Stimulated activated CD8-positive, alpha-beta memory T cell treated with anti-CD3 and anti-CD28 coated beads, Interleukin-7, amount 100 ng/mL, for 4 hours (primary cell): Measurements from ENCODE around the gene SUN1.
"Not testable (repeated sequence)": the region's sequence is repeated elsewhere in the genome, so short reads cannot be mapped to it uniquely, and the experiment has no call there.

Experiments used
- DNase-seq, 2 donors: peaks; one replicate each; pipeline ENCODE4 v3.0.0-alpha.2; 2020; ENCODE audit warnings: low read depth in 2 of 2

The SUN1 gene

DNA sequence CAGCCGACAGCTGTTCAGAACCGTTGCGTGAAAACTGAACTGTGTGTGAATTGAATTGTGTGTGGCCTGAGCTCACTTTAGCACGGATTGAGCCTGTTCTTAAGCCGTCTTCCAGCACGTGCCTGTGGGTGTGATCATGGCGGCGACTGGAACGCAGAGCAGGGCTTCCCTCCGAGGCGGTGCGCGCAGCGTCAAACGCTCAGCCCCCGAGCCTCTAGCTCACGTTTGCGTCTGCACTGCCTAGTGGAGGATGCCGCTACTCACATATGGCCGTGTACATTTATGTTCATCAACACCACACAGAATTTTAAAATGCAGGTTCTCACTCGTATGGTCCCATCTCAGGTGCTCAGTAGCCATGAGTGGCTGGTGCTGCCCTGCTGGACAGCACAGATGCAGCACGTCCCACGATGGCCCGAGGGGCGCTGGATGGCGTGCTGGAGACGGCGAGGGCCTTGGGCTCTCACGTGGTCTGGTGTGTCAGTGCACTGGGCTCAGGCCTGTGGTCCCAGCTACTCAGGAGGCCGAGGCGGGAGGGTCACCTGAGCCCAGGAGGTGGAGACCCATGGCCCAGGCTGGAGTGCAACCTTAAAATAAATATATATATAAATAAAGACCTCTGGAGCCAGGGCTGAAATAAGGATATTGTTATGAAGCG is 22.0 kb downstream of the SUN1 start:
- DNase-seq = no peak

DNA sequence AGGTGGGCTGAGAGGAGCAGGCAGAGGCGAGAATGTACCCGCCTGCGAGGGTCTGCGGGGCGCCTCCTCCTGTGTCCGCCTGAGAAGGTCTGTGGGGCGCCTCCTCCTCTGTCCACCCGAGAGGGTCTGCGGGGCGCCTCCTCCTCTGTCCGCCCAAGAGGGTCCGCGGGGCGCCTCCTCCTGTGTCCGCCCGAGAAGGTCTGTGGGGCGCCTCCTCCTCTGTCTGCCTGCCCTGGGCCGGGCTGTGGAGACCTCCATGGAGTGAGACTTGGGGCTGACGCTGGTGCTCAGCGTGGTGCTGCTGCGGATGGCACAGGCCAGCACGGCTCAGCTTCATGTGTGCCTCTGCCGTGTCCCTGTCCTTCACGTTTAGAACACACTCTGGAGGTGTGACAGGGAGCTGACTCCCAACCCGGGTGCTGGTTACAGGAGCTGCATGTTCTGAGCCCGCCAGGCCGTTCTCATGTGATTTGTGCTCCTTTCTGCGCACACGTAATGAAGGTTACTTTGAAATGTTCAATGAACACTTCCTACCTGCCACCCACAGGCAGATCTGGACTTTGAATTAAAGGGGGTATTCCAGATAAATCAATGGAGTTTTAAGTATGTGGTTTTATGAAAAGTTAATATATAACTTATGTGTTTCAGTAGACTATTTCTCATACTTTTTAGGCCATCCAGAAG is 23.6 kb downstream of the SUN1 start:
- DNase-seq = no peak

DNA sequence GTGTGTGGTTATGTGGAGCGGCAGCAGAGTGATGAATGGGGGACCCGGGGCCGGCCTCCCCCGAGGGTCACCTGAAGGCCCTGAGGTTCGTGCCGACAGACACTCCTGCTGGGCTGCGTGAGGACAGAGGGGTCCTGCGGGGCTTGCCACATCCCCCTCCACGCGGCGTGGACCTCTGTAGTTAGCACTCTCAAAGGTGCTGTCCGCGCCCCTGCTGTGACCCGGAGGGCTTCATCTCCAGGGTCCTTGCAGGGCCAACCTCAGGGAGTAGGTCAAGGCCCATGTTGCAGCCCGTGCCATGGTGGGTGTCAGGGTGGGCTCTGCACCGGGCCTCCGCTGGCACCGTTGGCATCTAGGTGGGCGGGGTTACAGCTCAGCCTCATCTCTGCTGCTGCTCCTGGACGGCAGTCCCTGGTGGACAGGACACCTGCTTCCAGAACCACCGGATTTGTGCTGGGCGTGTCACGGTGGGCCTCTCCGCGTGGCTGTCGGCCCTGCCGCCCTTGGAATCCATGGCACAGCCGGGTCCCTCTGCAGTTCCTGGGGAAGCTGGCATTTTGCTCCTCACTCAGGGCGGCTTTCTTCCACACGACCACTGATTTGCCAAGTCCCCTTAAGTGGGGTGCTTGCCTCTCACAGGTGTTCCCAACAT is 24.3 kb downstream of the SUN1 start:
- DNase-seq = no peak

DNA sequence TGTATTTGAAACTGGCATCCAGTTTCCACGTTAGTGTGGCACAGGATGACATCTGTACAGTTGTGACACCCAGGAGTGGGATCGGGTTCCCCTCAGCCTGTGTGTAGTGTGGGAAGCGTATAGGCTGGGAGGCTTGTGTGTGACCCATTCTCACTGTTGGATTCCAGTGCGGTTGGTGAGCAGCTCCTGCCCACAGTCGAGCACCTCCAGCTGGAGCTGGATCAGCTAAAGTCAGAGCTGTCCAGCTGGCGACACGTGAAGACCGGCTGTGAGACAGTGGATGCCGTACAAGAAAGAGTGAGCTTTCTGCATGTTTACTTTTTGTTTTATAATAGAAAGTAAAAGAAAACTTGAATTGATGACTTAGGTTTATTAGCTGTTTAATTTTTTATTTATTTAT is 25.4 kb downstream of the SUN1 start:
- DNase-seq = no peak

DNA sequence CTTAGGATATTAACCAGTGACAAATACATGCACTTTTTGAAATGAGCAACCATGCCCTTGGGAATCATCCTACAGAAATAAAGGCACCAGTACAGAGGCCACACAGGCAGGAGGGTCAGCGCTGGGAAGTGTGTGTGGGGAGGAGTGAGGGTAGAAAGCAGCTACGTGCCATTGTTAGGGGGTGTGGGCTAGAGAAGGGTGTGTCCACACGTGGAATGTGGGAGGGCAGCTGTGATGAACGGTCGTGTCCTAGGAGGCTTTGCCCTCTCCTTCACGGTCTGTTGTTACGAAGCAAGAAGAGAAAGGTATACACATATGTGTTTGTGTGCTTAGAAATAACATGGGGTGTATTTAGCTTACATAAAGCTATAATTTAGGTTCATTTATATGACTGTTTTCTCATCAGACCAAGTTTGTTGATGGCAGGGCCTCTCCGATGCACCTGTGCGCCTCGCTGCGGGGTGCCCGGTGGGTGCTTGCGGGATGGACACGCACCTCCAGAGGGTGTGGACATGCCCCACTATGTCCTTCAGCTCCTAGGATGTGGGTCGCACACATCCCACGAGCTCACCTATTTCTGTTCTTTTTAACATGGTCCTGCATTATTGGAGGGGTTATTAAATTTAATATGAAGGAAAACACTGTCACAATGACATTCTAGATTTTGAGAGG is 27.2 kb downstream of the SUN1 start:
- no peak for DNase-seq

DNA sequence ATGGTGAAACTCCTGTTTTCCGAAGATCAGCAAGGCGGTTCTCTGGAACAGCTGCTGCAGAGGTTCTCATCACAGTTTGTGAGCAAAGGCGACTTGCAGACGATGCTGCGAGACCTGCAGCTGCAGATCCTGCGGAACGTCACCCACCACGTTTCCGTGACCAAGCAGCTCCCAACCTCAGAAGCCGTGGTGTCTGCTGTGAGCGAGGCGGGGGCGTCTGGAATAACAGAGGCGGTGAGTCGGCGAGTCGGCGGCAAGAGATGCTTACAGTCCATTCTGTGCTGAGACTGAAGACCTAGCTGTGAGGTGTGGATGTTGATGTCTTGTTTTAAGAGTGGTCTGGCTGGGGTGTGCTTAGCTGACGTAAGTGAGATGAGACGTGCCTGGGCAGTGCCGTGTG is 27.9 kb downstream of the SUN1 start:
- DNase-seq = no peak

DNA sequence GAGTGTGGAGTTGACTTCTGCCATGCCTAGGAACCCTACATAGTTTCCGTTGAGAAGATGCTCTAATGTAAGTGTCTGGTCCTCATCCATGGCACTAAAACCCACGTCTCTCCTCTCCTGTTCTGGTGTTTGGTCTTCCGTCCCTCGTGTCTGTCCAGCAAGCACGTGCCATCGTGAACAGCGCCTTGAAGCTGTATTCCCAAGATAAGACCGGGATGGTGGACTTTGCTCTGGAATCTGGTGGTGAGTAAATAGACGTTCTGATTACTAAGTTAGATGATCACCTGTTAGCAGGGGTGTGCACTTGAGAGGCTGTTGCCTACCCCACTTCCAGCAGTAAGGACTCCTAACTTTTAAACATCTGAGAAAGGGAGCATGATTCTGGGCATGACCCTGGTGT is 28.9 kb downstream of the SUN1 start:
- DNase-seq = no peak

DNA sequence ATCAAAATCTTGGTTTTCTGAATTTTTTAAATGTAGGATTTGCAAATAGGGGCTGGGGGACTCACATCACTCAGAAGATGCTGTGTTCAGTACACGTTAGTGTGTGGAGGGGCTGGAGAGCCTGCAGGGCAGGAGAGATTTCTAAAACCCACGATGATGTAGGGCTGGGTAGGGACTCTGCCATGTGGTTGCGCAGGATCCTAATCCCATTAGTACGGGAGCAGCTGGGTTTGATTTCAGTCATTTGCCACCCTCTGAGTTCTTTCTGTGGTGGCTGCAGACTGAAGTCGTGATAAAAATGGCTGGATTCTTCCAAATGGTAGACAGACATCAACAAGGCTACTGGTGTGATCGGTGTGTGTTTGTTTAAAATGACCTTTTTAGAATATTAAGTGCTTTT is 29.9 kb downstream of the SUN1 start:
- no peak for DNase-seq

DNA sequence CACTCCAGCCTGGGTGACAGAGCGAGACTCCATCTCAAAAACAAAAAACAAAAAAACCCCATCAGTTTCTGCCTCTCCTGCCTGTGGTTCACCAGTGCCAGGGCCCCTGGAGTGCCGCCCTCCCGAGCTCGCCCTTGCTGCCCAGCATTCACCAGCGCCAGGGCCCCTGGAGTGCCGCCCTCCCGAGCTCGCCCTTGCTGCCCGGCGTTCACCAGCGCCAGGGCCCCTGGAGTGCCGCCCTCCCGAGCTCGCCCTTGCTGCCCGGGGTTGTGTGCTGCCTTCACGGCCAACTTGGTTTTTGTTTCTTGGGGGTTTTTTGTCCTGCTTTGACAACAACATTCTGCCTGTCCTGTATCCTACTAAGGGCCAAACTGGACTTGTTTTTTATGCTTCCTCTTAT is 30.8 kb downstream of the SUN1 start:
- DNase-seq = no peak

DNA sequence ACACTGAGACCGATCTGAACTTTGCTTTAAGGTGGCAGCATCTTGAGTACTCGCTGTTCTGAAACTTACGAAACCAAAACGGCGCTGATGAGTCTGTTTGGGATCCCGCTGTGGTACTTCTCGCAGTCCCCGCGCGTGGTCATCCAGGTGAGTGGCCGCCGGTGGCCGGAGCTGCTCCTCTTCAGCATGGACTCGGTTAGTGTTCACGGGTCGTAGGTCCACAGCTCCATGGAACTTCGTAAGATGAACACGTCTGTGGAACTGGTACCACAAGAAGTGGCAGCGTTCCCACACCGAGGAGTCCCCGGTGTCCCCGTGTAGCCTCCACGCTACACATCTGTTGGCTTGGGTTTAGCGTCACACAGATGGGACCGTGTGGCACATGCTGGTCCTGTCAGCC is 33.6 kb downstream of the SUN1 start:
- no peak for DNase-seq

DNA sequence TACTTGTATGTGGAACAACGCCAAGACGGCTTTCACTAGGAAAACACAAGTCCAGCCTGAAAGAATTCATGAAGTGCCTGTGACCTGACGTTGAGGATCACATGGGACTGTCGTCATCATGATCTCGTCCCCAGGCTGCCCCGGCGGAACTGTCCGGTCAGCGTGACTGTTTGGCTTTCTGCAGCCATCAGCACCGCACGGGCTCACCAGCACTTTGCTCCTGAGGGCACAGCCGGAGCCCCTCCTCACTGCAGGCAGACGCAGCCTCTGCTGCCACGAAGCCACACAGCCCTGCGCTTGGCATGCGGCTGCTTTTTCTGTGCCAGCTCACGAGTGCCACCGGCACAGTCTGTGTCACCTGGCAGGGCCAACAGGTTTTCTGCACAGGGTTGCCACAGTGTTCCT is 34.7 kb downstream of the SUN1 start:
- DNase-seq = no peak

DNA sequence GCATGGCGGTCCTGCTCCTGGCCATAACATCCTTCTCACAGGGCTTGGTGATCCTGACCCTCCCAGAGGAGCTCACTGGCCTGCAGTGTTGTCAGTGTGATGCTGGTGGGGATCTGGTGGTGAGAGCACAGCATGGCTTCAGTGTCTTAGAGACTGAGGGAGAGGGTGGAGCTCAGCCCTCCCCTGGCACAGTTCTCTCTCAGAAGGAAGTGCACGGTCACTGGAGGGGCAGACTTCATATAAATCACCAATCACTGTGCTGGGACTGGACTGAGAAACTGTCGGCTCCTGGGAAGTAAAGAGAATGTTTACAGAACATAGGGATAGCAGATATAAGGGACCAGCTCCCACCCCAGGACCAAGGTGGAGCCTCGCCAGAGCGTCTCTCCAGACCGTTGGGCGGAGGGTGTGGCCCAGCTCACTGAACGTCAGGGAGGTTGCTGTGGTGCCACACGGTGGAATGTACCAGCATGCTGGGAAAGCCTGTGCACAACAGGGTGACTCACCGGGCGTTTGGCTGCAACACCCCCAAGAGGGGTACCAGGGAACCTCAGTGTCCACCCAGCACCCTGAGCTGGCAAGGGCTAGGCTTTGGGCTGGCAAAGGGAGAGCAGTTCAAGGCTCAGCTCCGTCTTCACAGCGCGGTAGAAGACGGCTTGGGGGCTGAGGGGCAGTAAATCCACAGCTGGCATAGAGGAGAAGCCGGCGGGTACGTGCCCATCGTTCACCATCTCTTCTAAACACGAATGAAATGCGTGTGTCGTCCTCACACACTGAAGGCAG is 35.3 kb downstream of the SUN1 start:
- DNase-seq = no peak

DNA sequence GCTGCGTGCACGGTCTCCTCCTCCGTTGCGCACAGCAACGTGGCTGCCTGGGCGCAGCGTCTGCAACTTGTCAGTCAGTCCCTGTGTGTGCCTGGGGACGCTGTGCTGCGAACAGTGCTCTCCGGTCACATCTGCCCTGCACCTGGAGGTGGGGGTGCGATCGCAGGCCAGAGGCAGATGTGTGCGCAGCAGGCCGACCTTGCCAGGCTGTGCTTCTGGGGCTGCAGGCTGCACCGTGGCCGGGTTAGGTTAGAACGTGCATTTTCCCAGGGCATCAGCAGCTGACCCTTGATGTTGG is 35.9 kb downstream of the SUN1 start:
- no peak for DNase-seq

DNA sequence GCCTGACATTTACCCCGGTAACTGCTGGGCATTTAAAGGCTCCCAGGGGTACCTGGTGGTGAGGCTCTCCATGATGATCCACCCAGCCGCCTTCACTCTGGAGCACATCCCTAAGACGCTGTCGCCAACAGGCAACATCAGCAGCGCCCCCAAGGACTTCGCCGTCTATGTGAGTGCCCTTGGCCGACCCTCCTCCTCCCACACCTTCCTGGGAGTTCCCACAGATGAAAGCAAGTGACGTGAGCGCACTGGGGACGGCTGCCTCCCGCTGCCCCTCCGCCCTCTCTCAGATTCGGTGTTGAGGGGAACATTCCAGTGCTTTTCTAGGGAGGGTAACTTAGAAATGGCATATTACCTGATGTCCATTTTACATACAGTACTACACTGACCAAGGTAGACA is 37.1 kb downstream of the SUN1 start:
- no peak for DNase-seq

DNA sequence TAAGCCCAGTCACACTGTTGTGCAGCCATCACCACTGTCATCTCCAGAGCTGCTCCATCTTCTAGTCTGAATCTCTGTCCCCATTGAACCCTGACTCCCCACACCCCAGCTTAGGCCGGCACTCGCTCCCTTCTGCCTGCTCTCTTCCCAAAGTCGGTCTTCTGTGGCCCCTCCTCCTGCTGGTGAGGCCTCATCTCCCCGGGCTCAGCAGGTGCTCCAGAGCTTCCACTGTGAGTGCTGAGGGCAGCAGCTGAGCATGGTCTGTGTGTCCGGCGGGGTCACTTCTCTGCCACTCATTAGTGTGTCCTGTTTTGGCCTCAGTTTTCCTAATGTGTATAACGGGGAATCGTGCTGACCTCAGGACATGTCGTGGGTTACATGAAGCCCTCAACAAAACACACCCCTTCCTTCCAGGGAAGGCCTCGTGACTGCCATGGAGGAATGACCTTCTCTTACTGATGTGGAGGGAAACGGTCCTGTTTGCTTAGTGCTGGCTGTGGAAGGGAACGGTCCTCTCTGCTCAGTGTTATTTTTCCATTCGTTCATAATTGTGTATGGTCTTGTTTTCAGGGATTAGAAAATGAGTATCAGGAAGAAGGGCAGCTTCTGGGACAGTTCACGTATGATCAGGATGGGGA is 39.7 kb downstream of the SUN1 start:
- no peak for DNase-seq

DNA sequence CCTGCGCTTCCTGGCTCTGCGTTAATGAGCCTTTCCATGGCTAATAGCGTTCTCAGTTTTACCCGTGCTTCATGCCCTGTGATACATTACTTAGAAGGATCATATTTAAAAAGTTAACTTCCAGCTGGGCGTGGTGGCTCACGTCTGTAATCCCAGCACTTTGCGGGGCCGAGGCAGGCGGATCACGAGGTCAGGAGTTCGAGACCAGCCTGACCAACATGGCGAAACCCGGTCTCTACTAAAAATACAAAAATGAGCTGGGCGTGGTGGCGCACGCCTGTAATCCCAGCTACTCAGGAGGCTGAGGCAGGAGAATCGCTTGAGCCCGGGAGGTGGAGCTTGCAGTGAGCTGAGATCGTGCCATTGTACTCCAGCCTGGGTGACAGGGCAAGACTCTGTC is 40.4 kb downstream of the SUN1 start:
- not testable (repeated sequence) for DNase-seq

DNA sequence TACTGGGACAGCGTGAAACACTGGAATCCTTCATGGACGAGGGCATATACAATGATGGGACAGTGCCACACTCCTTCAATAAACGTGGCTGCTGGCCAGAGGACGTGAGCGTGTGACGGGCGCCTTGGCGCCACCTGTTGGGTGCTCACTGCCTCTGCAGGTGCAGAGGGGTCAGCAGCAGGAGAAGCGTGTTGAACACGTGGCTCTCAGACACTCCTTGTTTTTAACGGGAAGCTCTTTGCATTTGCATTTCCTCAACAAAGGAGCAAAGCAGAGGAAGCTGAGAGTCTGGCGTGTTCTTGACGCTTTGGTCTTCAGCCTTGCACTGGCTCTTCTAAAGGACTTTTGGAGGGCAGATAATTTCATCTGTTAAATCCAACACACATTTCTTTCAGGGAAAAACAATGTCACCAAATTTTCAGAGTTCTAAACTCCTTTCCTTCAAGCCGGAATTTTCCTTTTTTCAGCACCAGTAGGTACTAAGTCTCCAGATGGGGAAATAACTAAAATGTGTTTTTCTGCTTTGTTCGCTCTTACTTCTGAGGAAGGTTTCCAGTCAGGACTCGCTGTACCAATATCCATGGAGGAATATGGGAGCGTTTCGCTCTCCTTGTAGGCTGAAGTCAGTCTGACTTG is 41.2 kb downstream of the SUN1 start:
- peak; percentile 40 to 58 for DNase-seq

DNA sequence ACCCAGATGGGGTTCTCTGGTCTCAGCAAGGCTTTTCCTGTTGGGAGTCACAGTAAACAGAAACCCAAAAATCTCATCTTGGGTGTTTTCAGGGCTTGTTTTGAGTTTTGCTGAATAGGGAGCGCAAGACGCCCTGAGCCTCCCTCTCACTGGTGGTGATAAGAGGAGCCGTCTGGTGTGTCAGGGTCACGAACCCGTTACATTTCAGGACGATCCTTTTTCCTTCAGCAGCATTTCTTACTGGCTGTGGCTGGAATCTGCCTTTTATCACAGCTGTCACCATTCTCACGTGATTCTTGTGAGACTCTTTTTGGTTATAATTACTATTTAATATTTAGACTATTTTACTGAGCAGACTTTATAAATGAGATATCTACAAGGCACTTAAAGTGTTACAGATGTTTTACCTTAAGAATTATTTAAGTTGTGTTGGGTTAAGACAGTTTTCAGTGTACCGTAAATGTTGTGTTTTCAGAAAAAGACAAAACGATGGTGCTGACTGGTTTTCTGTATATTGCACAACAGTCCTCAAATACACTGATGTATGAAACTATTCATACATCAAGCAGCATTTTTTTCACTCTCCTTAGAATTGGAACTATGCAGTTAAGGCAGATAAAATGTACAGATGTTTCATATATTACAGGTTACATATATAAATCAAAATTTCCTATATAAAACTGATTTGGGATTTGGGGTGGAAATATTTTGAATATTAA is 41.9 kb downstream of the SUN1 start:
- DNase-seq = no peak

DNA sequence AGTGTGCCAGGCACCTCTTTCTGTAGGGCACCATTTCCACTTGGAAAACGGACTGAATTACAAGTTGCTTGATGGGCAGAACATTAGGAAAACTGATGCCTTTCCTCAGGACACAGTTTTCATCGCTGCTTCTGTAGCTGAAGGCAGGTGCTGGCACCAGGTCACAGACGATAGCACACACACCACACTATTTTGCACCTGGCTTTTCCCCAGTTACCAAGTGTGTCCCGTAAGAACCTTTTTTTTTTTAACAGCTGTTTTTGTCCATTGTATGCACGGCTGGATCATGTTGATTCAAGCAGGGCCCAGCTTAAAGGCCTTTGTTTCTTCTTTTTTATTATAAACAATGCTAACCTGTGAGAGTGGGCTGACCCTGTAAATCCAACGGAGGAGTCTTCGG is 42.8 kb downstream of the SUN1 start:
- no peak for DNase-seq

DNA sequence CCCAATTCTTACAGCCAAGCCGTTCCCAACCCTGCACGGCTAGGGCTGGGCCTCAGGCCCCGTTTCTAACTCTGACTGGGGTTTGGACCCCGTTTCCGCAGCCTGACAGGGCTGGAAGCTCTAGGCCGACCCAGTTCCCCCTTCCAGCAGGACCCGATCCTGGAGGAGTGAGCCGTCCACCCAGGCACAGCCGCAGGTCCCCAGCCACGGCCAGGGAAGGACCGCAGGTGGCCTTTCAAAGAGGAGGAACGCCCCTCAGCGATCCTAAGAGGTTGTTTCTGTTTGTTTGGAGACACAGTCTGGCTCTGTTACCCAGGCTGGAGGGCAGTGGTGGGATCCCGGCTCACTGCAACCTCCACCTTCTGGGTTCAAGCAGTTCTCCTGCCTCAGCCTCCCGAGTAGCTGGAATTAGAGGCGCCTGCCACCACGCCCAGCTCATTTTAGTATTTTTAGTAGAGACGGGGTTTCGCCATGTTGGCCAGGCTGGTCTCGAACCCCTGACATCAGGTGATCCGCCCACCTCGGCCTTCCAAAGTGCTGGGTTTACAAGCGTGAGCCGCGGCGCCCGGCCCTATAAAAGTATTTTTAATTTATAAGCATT is 43.3 kb downstream of the SUN1 start:
- DNase-seq = no peak
